BLaER1 treated with 17β-estradiol and CSF1 and Interleukin-3, amounts not matched to agents 10 nM and 100 nM (cell line): ENCODE results near the gene POU4F1.

Experiments
- H3K27ac ChIP-seq, 11 experiments: shearing (Covaris generic); formaldehyde crosslinking; 2 replicates each; pipeline ENCODE4 v1.8.1; 2022
- H3K27me3 ChIP-seq, 11 experiments: shearing (Covaris generic); formaldehyde crosslinking; 2 replicates each; pipeline ENCODE4 v1.8.1; 2022
- H3K36me3 ChIP-seq, 11 experiments: shearing (Covaris generic); formaldehyde crosslinking; 2 replicates each; pipeline ENCODE4 v1.8.1; 2022
- H3K4me1 ChIP-seq, 10 experiments: shearing (Covaris generic); formaldehyde crosslinking; 2 replicates each; pipeline ENCODE4 v1.8.1; 2022
- H3K4me2 ChIP-seq, 11 experiments: shearing (Covaris generic); formaldehyde crosslinking; 2 replicates each; pipeline ENCODE4 v1.8.1; 2022
- H3K4me3 ChIP-seq, 10 experiments: shearing (Covaris generic); formaldehyde crosslinking; 2 replicates each; pipeline ENCODE4 v1.8.1; 2022
- H3K9ac ChIP-seq, 11 experiments: shearing (Covaris generic); formaldehyde crosslinking; 2 replicates each; pipeline ENCODE4 v1.8.1; 2022
- H3K9me3 ChIP-seq, 11 experiments: shearing (Covaris generic); formaldehyde crosslinking; replicated peaks in 1 of 11; 2 replicates each; pipeline ENCODE4 v1.8.1; 2022
- H4K20me1 ChIP-seq, 11 experiments: shearing (Covaris generic); formaldehyde crosslinking; 2 replicates each; pipeline ENCODE4 v1.8.1; 2022
- Cebpa-rat ChIP-seq, 11 experiments: shearing (Covaris generic); IDR thresholded peaks; 2 replicates each; pipeline ENCODE4 v1.8.1; 2022

Gene POU4F1

DNA sequence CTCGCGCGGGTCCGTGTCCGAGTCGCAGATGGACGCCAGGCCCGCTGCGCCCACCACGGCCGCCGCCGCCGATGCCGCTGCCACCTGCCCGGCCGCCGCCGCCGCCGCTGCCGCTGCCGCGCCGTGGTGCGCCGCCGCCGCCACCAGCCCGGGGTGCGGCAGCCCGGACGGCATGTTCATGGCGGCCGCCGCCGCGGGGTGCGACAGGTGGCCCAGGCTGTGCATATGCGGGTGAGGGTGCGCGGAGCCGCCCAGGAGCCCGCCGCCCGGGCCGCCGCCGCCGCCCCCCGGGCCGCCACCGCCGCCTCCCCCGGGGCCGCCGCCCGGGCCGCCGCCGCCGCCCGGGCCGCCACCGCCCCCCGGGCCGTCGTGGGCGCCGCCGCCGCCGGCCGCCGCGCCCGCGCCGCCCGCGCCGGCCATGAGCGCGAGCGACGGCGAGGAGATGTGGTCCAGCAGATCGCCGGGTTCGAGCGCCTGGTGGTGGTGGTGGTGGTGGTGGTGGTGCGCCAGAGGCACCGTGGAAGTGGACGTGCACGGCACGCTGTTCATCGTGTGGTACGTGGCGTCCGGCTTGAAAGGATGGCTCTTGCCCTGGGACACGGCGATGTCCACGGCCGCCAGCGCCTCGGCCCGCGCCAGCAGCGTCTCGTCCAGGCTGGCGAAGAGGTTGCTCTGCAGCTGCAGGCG lies 1.3 kb downstream of the POU4F1 start:
- Histone ChIP-seq H3K36me3 (no peaks in the 10 kb centered on the region), H3K9ac (no peak overlapping the region; a peak in 3 of 22 replicates), H3K4me1 (peaks cover 23 to 29% (median 25%) of the 10 kb centered on the region in 10 experiments; a peak in 19 of 20 replicates), H3K9me3 (peaks cover 4 to 23% (median 9%) of the 10 kb centered on the region in 11 experiments; a peak in 19 of 22 replicates), H3K4me2 (peak overlapping the region; percentile 78 to 93 (median 88)), H3K27ac (no peak overlapping the region), H4K20me1 (peaks cover 0 to 93% (median 54%) of the 10 kb centered on the region in 11 experiments; a peak in 18 of 22 replicates), H3K4me3 (peak overlapping the region; percentile 49 to 69 (median 58); a peak in 19 of 20 replicates), H3K27me3 (peaks cover 100% of the 10 kb centered on the region in 11 experiments)
- TF ChIP-seq Cebpa-rat (IDR thresholded peaks at IDR 0.05), result no peak

DNA sequence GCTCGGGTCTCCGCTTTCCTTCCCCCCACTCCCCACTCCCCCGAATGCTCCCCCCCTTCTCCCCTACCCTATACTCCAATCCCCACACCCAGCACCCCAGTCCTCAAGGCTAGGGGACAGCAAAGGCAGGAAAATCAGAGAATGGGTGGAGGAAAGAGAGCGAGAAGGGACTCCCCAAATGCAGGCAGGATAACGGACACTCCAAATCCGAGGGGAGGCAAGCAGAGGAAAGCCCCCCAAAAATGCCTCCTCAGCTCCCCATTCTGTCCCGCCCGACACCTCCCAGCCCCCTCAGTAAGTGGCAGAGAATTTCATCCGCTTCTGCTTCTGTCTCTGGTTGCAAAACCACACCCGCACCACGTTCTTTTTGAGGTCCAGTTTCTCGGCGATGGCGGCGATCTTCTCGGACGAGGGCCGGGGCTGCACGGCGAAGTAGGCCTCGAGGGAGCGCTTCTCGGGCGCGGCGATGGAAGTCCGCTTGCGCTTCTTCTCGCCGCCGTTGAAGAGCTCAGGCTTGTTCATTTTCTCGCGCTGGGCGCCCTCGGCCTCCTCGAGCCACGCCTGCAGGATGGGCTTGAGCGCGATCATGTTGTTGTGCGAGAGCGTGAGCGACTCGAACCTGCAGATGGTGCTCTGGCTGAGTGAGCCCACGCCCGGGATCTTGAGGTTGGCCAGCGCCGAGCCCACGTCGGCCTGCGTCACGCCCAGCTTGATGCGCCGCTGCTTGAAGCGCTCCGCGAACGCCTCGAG lies 2.1 kb downstream of the POU4F1 start:
- Histone ChIP-seq H3K27me3 (peaks cover 100% of the 10 kb centered on the region in 11 experiments), H3K4me1 (peaks cover 23 to 29% (median 25%) of the 10 kb centered on the region in 10 experiments; a peak in 19 of 20 replicates), H3K36me3 (no peaks in the 10 kb centered on the region), H3K9ac (no peak overlapping the region), H3K4me2 (peak overlapping the region; percentile 77 to 93 (median 85)), H3K4me3 (peak overlapping the region; percentile 28 to 69 (median 50); a peak in 19 of 20 replicates), H4K20me1 (peaks cover 0 to 93% (median 59%) of the 10 kb centered on the region in 11 experiments; a peak in 18 of 22 replicates), H3K27ac (no peak overlapping the region), H3K9me3 (peaks cover 0 to 23% (median 13%) of the 10 kb centered on the region in 11 experiments; a peak in 16 of 22 replicates)
- TF ChIP-seq Cebpa-rat (IDR thresholded peaks at IDR 0.05), result no peak

- H3K27me3 ChIP-seq, result peaks cover 100% of the 10 kb centered on the region in 11 experiments
- no peak for TF ChIP-seq Cebpa-rat (IDR thresholded peaks at IDR 0.05)
- no peak overlapping the region for H3K27ac ChIP-seq
- no peaks in the 10 kb centered on the region for H3K36me3 ChIP-seq
- no peak overlapping the region for H3K9ac ChIP-seq
- peak overlapping the region in 2 of 11 experiments; percentile 6 to 26; a peak in 1 of 22 replicates for H3K4me2 ChIP-seq
- peaks cover 0 to 96% (median 67%) of the 10 kb centered on the region in 11 experiments; a peak in 18 of 22 replicates for H4K20me1 ChIP-seq
- H3K9me3 ChIP-seq, result peaks cover 4 to 26% (median 19%) of the 10 kb centered on the region in 11 experiments; a peak in 17 of 22 replicates
- H3K4me3 ChIP-seq, result no peak overlapping the region
- peaks cover 23 to 29% (median 25%) of the 10 kb centered on the region in 10 experiments; a peak in 19 of 20 replicates for H3K4me1 ChIP-seq
Observed at GRCh38 chr13:78600280-78600883, 3.0 kb downstream of the POU4F1 start.

GRCh38 chr13:78599645-78600279 lies 3.6 kb downstream of the POU4F1 start:
- no peaks in the 10 kb centered on the region for H3K36me3 ChIP-seq
- peaks cover 100% of the 10 kb centered on the region in 11 experiments for H3K27me3 ChIP-seq
- H3K27ac ChIP-seq, result no peak overlapping the region
- H3K4me2 ChIP-seq, result peak overlapping the region in 2 of 11 experiments; percentile 6 to 26; a peak in 1 of 22 replicates
- TF ChIP-seq Cebpa-rat (IDR thresholded peaks at IDR 0.05), result no peak
- no peak overlapping the region for H3K4me3 ChIP-seq
- H3K9me3 ChIP-seq, result peaks cover 4 to 29% (median 19%) of the 10 kb centered on the region in 11 experiments; a peak in 17 of 22 replicates
- peaks cover 23 to 29% (median 25%) of the 10 kb centered on the region in 10 experiments; a peak in 19 of 20 replicates for H3K4me1 ChIP-seq
- peaks cover 0 to 96% (median 68%) of the 10 kb centered on the region in 11 experiments; a peak in 18 of 22 replicates for H4K20me1 ChIP-seq
- no peak overlapping the region for H3K9ac ChIP-seq

DNA sequence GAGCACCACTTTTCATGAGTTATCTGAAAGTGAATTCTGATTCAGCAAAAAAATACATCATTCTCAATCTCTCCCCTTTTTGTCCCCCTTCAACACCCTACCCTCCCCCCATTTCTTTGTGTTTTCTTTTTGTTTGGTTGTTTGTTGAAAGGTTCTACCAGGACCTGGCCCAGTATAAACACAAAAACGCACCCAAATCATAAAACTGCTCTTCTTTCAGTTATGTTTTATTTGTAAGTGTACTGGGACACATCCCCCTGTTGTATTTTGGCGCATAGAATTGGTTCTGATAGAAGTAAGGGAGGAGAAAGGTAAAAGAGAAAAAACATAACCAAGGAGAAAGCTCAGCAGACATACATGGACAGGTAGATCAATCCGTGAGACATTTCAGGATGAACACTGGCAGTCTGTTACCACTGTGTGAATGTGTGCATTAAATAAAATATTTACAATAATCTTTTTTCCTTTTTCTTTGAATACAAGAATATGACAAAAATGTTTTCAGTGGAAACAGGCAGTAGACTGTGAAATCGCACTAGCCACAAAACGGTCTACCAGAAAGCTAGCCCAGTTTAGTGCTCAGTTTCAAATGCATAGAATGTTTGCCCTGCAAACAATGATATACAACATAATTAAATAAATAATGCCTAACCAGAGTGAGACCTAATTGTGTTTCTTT lies 4.2 kb downstream of the POU4F1 start:
- no peak overlapping the region for H3K4me3 ChIP-seq
- H3K27me3 ChIP-seq, result peaks cover 100% of the 10 kb centered on the region in 11 experiments
- TF ChIP-seq Cebpa-rat (IDR thresholded peaks at IDR 0.05), result no peak

DNA sequence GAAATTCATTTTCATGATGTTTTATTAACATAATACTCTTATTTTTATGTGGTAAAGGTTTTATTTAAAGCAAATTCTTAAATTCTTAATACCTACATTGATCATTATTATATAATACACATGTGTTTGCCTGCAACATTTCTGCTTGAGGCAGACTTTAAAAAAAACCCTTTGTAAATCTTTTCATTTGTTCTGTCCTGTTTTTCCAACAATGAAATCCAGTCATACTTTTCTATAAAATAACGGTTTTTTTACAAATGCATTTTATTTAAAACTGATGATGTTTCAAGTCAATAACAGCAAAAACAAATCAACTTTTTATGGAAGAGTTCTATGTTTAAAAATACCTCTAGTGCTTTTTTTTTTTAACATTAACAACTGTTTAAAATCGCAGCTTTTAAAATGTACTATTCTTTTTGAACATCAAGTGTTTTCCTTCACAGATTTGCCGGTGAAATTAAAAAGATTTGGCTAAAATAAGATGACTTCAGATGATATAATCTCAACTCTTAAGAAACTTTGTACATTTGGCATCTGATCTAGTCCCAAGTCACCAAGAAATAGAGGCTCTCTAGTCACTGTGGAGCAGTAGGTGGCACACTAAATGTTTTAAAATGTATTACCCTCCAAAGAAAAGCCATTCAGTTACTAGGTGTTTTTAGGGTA lies 5.1 kb downstream of the POU4F1 start:
- Histone ChIP-seq H4K20me1 (peaks cover 0 to 96% (median 62%) of the 10 kb centered on the region in 11 experiments; a peak in 17 of 22 replicates), H3K9me3 (peaks cover 4 to 30% (median 19%) of the 10 kb centered on the region in 11 experiments; a peak in 17 of 22 replicates), H3K27ac (no peak overlapping the region), H3K9ac (no peak overlapping the region), H3K4me3 (no peak overlapping the region), H3K36me3 (no peaks in the 10 kb centered on the region), H3K4me2 (no peak overlapping the region), H3K27me3 (peaks cover 100% of the 10 kb centered on the region in 11 experiments), H3K4me1 (peaks cover 16 to 22% (median 18%) of the 10 kb centered on the region in 10 experiments; a peak in 19 of 20 replicates)
- TF ChIP-seq Cebpa-rat (IDR thresholded peaks at IDR 0.05), result no peak

More for the DNA sequence above, 4.2 kb downstream of the POU4F1 start:
- no peak overlapping the region for H3K27ac ChIP-seq
- H3K4me2 ChIP-seq, result no peak overlapping the region
- no peak overlapping the region for H3K9ac ChIP-seq
- peaks cover 0 to 96% (median 64%) of the 10 kb centered on the region in 11 experiments; a peak in 18 of 22 replicates for H4K20me1 ChIP-seq
- H3K4me1 ChIP-seq, result peaks cover 23 to 29% (median 25%) of the 10 kb centered on the region in 10 experiments; a peak in 19 of 20 replicates
- H3K9me3 ChIP-seq, result peaks cover 4 to 29% (median 19%) of the 10 kb centered on the region in 11 experiments; a peak in 17 of 22 replicates
- no peaks in the 10 kb centered on the region for H3K36me3 ChIP-seq

DNA sequence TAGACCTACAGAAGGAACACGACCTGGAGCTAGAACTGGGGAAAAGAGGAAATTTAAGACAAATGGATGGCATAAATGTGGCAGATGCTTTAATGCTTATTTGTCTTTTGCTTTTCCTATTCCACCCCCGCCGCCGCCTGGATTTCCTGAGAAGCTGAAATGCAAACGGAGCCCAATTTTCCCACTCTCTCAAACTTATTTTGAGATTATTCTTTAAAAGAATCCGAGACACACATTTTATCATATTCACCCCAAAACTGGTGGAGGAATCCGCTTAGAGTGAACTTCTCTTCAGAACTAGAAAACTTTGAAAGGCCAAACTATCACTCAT lies 5.8 kb downstream of the POU4F1 start:
- Histone ChIP-seq H3K9ac (no peak overlapping the region), H3K9me3 (peaks cover 4 to 30% (median 19%) of the 10 kb centered on the region in 11 experiments; a peak in 17 of 22 replicates), H3K4me3 (no peak overlapping the region), H4K20me1 (peaks cover 0 to 95% (median 55%) of the 10 kb centered on the region in 11 experiments; a peak in 16 of 22 replicates), H3K36me3 (no peaks in the 10 kb centered on the region), H3K4me1 (peaks cover 11 to 16% (median 12%) of the 10 kb centered on the region in 10 experiments; a peak in 19 of 20 replicates), H3K27ac (no peak overlapping the region), H3K4me2 (no peak overlapping the region), H3K27me3 (peaks cover 100% of the 10 kb centered on the region in 11 experiments)
- TF ChIP-seq Cebpa-rat (IDR thresholded peaks at IDR 0.05), result no peak
